ENCODE results near the gene CALR3. TPM values are rescaled to one million over a fixed set of nuclear protein-coding genes. Genes with fewer than 3 reads are reported as not detected.
"Not testable (repeated sequence)": the region's sequence is repeated elsewhere in the genome, so short reads cannot be mapped to it uniquely, and the experiment has no call there.

CALR3 gene
- total RNA-seq, 4 donors from 2014 or later = not detected

GRCh38 chr19:16452325-16452724 is 43.6 kb downstream of the CALR3 start:
- Histone ChIP-seq H3K9me3 (no peaks in the 10 kb centered on the region), H3K36me3 (no peaks in the 10 kb centered on the region), H3K27me3 (no peaks in the 10 kb centered on the region), H3K4me1 (peaks cover 0 to 44% (median 23%) of the 10 kb centered on the region in 4 donors), H3K27ac (no peak overlapping the region), H3K4me3 (no peak overlapping the region)
- 81 to 88% methylated on average over 8 of the region's 8 CpGs for WGBS, 2 donors
- TF ChIP-seq, protein P1, sequence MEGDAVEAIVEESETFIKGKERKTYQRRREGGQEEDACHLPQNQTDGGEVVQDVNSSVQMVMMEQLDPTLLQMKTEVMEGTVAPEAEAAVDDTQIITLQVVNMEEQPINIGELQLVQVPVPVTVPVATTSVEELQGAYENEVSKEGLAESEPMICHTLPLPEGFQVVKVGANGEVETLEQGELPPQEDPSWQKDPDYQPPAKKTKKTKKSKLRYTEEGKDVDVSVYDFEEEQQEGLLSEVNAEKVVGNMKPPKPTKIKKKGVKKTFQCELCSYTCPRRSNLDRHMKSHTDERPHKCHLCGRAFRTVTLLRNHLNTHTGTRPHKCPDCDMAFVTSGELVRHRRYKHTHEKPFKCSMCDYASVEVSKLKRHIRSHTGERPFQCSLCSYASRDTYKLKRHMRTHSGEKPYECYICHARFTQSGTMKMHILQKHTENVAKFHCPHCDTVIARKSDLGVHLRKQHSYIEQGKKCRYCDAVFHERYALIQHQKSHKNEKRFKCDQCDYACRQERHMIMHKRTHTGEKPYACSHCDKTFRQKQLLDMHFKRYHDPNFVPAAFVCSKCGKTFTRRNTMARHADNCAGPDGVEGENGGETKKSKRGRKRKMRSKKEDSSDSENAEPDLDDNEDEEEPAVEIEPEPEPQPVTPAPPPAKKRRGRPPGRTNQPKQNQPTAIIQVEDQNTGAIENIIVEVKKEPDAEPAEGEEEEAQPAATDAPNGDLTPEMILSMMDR (IDR thresholded peaks at IDR 0.05) = no peak
- DNase-seq (ENCODE audit: low spot score in 2 of 2) = no peak

DNA sequence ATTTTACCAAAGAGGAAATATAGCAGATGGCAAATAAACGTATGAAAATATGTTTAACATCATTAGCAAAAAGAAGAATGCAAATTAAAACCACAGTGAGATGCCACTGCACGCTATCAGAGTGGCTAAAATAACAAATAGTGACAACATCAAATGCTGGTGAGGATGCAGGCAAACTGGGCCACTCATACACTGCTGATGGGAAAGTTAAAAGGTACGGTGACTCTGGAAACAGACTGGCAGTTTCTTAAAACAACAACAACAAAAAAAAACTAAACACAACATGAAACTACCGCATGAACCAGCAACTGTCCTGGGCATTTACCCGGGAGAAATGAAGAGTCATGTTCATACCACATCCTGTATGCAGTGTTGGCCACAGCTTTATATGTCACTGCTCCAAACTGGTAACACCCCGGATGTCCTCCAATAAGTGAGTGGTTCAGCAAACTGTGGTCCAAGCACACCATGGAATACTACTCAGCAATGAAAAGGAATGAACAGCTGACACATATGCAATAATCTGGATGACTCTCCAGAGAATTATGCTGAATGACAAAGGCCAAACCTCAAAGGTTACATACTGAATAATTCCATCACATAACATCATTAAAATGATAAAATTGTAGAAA is 46.5 kb downstream of the CALR3 start:
- no peak for DNase-seq (ENCODE audit: low spot score in 2 of 2)
- Histone ChIP-seq H3K36me3 (no peaks in the 10 kb centered on the region), H3K27ac (no peak overlapping the region), H3K4me1 (peaks cover 0 to 53% (median 30%) of the 10 kb centered on the region in 4 donors), H3K9me3 (no peaks in the 10 kb centered on the region), H3K27me3 (no peaks in the 10 kb centered on the region), H3K4me3 (no peak overlapping the region)
- WGBS, 2 donors = 78 to 89% methylated on average over 6 of the region's 6 CpGs
- no peak for TF ChIP-seq EP300 (IDR thresholded peaks at IDR 0.05)
- TF ChIP-seq, protein P1 (IDR thresholded peaks at IDR 0.05) = no peak
- TF ChIP-seq POLR2A (IDR thresholded peaks at IDR 0.05) = no peak

- H3K27me3 ChIP-seq; DNase-seq (ENCODE audit: low spot score in 2 of 2); H3K36me3 ChIP-seq; H3K27ac ChIP-seq; H3K9me3 ChIP-seq; H3K4me3 ChIP-seq: not testable (repeated sequence)
- peaks cover 0 to 52% (median 32%) of the 10 kb centered on the region in 4 donors for H3K4me1 ChIP-seq
- 97 to 98% methylated on average over 3 of the region's 3 CpGs for WGBS, 2 donors
These were observed 47.1 kb downstream of the CALR3 start for GRCh38 chr19:16448872-16449271.

GRCh38 chr19:16446724-16447368 is 49.1 kb downstream of the CALR3 start:
- no peak overlapping the region for H3K4me3 ChIP-seq
- 10 to 15% methylated on average over 9 of the region's 9 CpGs for WGBS, 2 donors
- peak; percentile 78 to 85 for DNase-seq (ENCODE audit: low spot score in 2 of 2)
- peak overlapping the region; percentile 19 to 66 (median 52) for H3K27ac ChIP-seq
- TF ChIP-seq POLR2A (IDR thresholded peaks at IDR 0.05) (peak in 1 of 2 donors; percentile 18), EP300 (IDR thresholded peaks at IDR 0.05) (peak; percentile 48 to 81)
- TF ChIP-seq, protein P1 (IDR thresholded peaks at IDR 0.05) = no peak
- no peaks in the 10 kb centered on the region for H3K36me3 ChIP-seq
- H3K9me3 ChIP-seq = no peaks in the 10 kb centered on the region
- no peaks in the 10 kb centered on the region for H3K27me3 ChIP-seq
- peaks cover 0 to 56% (median 34%) of the 10 kb centered on the region in 4 donors for H3K4me1 ChIP-seq

DNA sequence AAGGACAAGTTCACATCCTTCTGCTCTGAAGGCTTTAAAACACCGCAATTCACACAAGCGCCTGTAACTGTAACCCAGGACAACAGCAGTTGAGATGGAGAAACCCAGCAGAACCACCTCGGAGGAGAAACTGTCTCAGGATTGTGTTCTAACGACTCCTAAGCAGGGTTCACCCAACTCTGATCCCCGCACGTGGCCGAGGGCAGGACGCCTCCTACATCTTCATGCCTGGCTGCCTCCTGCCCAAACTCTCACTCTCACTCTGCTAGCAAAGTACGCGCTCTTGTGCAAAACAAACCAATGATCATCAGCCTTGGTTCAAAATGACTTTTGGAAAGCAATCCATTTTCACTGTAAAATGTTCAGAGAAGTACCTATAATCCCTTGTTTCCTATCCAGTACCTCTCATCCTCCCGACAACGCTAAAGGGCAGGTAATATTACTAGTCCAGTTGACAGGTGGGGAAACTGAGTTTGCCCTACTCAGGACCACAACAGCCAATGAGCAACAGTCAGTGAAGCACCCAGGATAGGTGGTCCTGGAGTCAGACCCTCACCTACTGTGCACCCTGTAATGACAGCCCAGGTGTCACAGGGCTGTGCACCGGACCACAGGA is 49.8 kb downstream of the CALR3 start:
- no peaks in the 10 kb centered on the region for H3K27me3 ChIP-seq
- 66 to 69% methylated on average over 13 of the region's 13 CpGs for WGBS, 2 donors

More for the DNA sequence above, 49.8 kb downstream of the CALR3 start:
- no peak for DNase-seq (ENCODE audit: low spot score in 2 of 2)
- H3K27ac ChIP-seq = peak overlapping the region in 3 of 4 donors; percentile 42 to 66 (median 63)
- no peak for TF ChIP-seq POLR2A (IDR thresholded peaks at IDR 0.05)
- TF ChIP-seq, protein P1 (IDR thresholded peaks at IDR 0.05) = no peak
- no peak for TF ChIP-seq EP300 (IDR thresholded peaks at IDR 0.05)
- peaks cover 0 to 61% (median 34%) of the 10 kb centered on the region in 4 donors for H3K4me1 ChIP-seq
- peaks cover 0 to 6% (median 0%) of the 10 kb centered on the region in 3 donors for H3K36me3 ChIP-seq
- no peak overlapping the region for H3K4me3 ChIP-seq
- no peaks in the 10 kb centered on the region for H3K9me3 ChIP-seq
